GM18498 (cell line): ENCODE results near the gene KCNIP3.

Experiments used
- ATAC-seq: cut with Tn5 transposase; IDR thresholded peaks from one replicate; pipeline ENCODE4 v1.9.1; 2021; ENCODE audit warnings: mild to moderate bottlenecking, moderate library complexity; ENCODE audit not compliant: unreplicated experiment

The KCNIP3 gene

GRCh38 chr2:95274291-95275150 is 22.6 kb upstream of the KCNIP3 start, which contains the start of gene PROM2:
Gene PROM2, plus strand, starts transcription at chr2:95274449. Its CDS starts 137 bp downstream, at chr2:95274586.
- no peak for ATAC-seq

GRCh38 chr2:95275151-95275515 is 22.0 kb upstream of the KCNIP3 start:
- no peak for ATAC-seq

- no peak for ATAC-seq
These were observed 21.4 kb upstream of the KCNIP3 start for GRCh38 chr2:95275601-95276243.

- ATAC-seq, result no peak
These were observed 20.8 kb upstream of the KCNIP3 start for GRCh38 chr2:95276244-95276887.

- ATAC-seq, result no peak
These were observed 20.3 kb upstream of the KCNIP3 start for GRCh38 chr2:95276888-95277245.

- no peak for ATAC-seq
These were observed 19.8 kb upstream of the KCNIP3 start for GRCh38 chr2:95277246-95277906.

- ATAC-seq, result no peak
These were observed 19.1 kb upstream of the KCNIP3 start for GRCh38 chr2:95278051-95278471.

- no peak for ATAC-seq
These were observed 18.4 kb upstream of the KCNIP3 start for GRCh38 chr2:95278637-95279225.

- no peak for ATAC-seq
These were observed 17.6 kb upstream of the KCNIP3 start for GRCh38 chr2:95279435-95280035.

- no peak for ATAC-seq
These were observed 16.1 kb upstream of the KCNIP3 start for GRCh38 chr2:95281071-95281470.

GRCh38 chr2:95281786-95282185 is 15.4 kb upstream of the KCNIP3 start:
- ATAC-seq, result no peak

GRCh38 chr2:95282458-95282857 is 14.7 kb upstream of the KCNIP3 start:
- no peak for ATAC-seq

- ATAC-seq, result no peak
These were observed 13.6 kb upstream of the KCNIP3 start for GRCh38 chr2:95283562-95283961.

- no peak for ATAC-seq
These were observed 12.1 kb upstream of the KCNIP3 start for GRCh38 chr2:95284886-95285541.

GRCh38 chr2:95285542-95285932 is 11.6 kb upstream of the KCNIP3 start:
- ATAC-seq, result no peak

- ATAC-seq, result no peak
These were observed 9.8 kb upstream of the KCNIP3 start for GRCh38 chr2:95287336-95287735.

- ATAC-seq, result no peak
These were observed 9.3 kb upstream of the KCNIP3 start for GRCh38 chr2:95287806-95288205.

- no peak for ATAC-seq
These were observed 7.9 kb upstream of the KCNIP3 start for GRCh38 chr2:95289253-95289652.

GRCh38 chr2:95291222-95291621 is 5.9 kb upstream of the KCNIP3 start:
- no peak for ATAC-seq

GRCh38 chr2:95292623-95293260 is 4.4 kb upstream of the KCNIP3 start:
- no peak for ATAC-seq
